ENCODE data around the gene NAPB.

DNA sequence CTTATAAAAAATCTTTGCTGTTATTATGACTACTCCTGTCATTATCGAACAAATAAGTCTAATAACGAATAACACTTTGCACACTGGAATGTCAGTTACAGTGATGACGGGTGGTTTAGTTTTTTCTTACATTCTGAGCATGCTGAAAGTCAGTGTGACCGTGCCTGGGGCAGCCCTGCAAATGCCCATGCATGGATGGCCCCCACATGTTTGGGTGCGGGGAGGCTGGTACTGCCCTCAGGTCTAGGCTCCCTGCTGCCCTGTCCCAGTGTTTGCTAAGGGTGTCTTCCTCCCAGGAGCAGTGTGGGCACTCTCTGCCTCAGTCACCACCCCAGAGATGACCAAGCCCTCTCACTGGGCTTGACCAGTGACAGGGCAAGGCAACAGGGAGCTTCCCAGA is 21.1 kb upstream of the NAPB start:
- TF ChIP-seq ATF2 (IDR thresholded peaks at IDR 0.05; ENCODE audit: low read length), result no peak
- no peak for TF ChIP-seq PHF8 (conservative IDR thresholded peaks at IDR 0.05; ENCODE audit: low read depth, low read length)
- no peak for TF ChIP-seq MAFK (IDR thresholded peaks at IDR 0.05; ENCODE audit: low read depth, low read length)
- TF ChIP-seq POLR2A (IDR thresholded peaks at IDR 0.05; ENCODE audit: control extremely low read depth in 1 of 2, low read depth in 2 of 2, low read length in 2 of 2), result no peak
